Vagina (tissue), 2 donors: ENCODE data around the gene PSMG1.

Experiments used
- CTCF ChIP-seq, 3 experiments: fragments of 450-650 bp in 2 of 3; fragments of 200-600 bp in 1 of 3; sonication (generic) in 1 of 3; IDR thresholded peaks; one replicate each; pipeline ENCODE4 v1.5.1; 2017 to 2019; ENCODE audit warnings: antibody characterized with exemption in 3 of 3, mild to moderate bottlenecking in 2 of 3, moderate library complexity in 2 of 3
- POLR2A ChIP-seq, 2 donors: fragments of 450-650 bp; IDR thresholded peaks; one replicate each; pipeline ENCODE4 v1.6.1; 2017; ENCODE audit warnings: antibody characterized with exemption in 2 of 2, mild to moderate bottlenecking in 2 of 2, moderate library complexity in 2 of 2

GRCh38 chr21:39142972-39143371, 40.3 kb downstream of the PSMG1 start:
- no peak for TF ChIP-seq CTCF (IDR thresholded peaks at IDR 0.05)
- no peak for TF ChIP-seq POLR2A (IDR thresholded peaks at IDR 0.05)
